Frontal cortex (tissue), 4 donors: ENCODE data around the gene RPL7A. TPM values are rescaled to one million over a fixed set of nuclear protein-coding genes. Genes with fewer than 3 reads are reported as not detected.
"Not testable (repeated sequence)": the region's sequence is repeated elsewhere in the genome, so short reads cannot be mapped to it uniquely, and the experiment has no call there.

Experiments
- DNase-seq, 2 donors: peaks; one replicate each; pipeline ENCODE4 v3.0.0; 2012; ENCODE audit warnings: low spot score in 2 of 2
- FAIRE-seq: peaks from 2 replicates; lab custom pipeline; 2012; peaks lifted over from hg19 to GRCh38; lab: Jason Lieb, UNC
- total RNA-seq: library from RNA; depleted of rRNA; stranded (reverse); fragments of >200 nt; gene quantifications from one replicate; pipeline ENCODE4 v1.2.3, GENCODE V29; 2014
- donor health status: control.
- donor health status: control.
- donor health status: control.

RPL7A gene
- total RNA-seq, 1 donor from 2014 or later: 1,196 TPM

- DNase-seq (no peak), FAIRE-seq (no peak)
Observed at GRCh38 chr9:133362359-133363044, 14.5 kb downstream of the RPL7A start.

- no peak for FAIRE-seq
- DNase-seq: no peak
Observed at GRCh38 chr9:133366435-133366834, 18.4 kb downstream of the RPL7A start.

DNA sequence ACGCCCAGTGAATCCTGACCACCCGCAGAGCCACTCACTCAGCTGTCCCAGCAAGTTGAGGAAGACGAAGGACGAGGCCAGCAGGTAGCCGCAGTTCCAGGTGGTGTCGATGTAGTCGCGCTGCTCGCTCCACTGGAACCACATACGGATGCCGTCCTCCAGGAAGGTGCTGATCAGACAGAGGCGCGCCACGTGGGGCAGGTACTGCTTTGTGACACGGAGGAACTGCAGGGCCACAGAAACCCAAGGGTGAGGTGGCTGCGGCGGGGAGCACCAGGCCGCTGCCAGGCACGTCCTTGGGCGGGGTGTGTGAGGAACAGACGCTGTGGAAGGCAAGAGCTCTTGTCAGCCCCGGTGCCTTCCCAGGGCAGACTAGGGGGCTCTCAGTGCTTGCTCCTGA is 19.2 kb downstream of the RPL7A start:
- FAIRE-seq (no peak), DNase-seq (no peak)

- FAIRE-seq (no peak), DNase-seq (no peak)
Observed at GRCh38 chr9:133367778-133368177, 19.8 kb downstream of the RPL7A start.

DNA sequence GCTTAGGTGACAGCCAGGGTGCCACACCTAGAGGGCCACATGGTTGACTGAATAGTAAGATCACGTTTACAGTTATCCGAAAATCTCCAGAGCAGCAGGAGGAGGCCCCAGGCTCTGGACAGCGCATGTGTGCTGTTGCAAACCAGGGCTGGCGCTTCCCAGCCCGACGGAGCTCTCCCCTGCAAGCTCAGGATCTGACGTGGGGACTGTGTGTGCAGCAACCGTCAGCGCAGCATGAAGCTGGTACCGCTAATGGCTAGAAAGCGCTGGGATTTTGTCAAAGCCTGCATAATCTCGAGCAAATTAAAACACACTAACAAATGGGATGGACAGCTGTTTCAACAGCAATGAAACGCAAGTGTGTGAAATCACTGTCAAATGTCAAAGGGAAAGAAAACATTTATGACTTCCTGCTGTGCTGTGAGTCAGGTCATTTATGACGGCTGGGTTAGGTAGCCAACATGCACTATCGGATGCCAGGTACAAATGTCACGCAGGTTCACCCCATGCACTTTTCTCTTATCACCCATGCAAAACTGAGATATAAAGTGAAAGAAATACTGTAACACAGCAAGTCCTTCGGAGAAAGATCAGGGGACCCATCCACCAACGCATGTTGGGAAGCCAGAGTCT is 20.3 kb downstream of the RPL7A start:
- DNase-seq: no peak
- no peak for FAIRE-seq

DNA sequence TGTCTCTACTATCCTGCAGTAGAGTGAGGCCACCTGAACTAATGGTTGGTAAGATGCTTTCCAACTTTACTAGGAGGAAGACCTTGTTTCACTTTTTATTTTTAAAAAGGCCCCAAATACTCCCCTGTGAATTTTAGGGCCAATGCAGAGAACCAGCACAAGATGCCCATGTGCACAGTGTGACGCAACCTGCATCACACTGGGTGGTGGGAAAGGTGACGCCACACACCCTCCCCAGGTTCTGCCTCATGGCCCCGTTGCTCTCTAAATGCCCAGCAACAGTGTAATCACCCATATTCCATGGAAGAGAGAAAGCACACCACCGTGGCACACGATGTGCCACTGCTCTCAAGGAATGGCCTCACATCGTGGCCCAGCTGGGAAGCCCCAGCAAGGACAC is 21.4 kb downstream of the RPL7A start:
- no peak for DNase-seq
- FAIRE-seq: no peak

DNA sequence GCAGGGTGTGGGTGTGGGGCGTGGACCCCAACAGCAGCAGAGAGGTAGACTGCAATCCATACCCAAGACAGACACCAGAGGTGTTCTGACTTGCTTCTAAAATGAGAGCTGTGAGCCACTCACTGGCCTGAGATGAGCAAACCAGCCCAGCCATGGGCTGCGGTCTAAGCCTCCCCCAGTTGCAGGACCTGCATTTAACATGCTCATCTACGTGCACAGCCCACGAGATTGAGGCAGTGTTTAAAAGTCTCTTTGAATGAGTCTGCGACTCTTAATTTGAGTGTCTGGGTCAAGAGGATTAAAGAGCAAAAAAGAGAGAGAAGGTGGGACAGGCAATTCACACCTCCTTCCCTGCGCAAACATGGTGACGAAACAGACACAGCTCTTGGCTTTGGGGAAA is 21.9 kb downstream of the RPL7A start:
- DNase-seq (no peak), FAIRE-seq (no peak)

DNA sequence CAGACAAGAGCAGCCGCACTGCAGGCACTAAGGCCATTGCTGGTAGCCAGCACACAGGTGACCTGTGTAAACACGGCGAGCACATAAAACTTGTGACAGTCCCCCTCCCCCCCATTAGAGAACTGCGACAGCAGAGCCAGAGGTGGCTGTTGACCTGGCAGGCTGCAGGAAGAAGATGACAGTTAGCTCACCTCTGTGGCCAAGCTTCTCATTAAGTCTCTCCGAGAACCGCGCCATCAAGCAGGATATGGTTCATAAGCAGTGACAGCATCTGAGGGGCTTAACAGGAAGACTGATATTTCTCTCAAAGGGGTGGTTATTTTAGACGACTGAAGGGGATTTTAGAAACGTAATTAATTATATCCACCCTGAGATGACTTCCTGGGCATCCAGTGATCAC is 22.7 kb downstream of the RPL7A start:
- DNase-seq (no peak), FAIRE-seq (no peak)

GRCh38 chr9:133371261-133371711 is 23.3 kb downstream of the RPL7A start:
- no peak for FAIRE-seq
- DNase-seq: no peak

GRCh38 chr9:133372144-133372543 is 24.1 kb downstream of the RPL7A start:
- no peak for FAIRE-seq
- no peak for DNase-seq

GRCh38 chr9:133374612-133375115 is 26.6 kb downstream of the RPL7A start:
- FAIRE-seq (no peak), DNase-seq (peak in 1 of 2 donors; percentile 39)

GRCh38 chr9:133375116-133375723 is 27.2 kb downstream of the RPL7A start:
- FAIRE-seq (no peak), DNase-seq (no peak)

DNA sequence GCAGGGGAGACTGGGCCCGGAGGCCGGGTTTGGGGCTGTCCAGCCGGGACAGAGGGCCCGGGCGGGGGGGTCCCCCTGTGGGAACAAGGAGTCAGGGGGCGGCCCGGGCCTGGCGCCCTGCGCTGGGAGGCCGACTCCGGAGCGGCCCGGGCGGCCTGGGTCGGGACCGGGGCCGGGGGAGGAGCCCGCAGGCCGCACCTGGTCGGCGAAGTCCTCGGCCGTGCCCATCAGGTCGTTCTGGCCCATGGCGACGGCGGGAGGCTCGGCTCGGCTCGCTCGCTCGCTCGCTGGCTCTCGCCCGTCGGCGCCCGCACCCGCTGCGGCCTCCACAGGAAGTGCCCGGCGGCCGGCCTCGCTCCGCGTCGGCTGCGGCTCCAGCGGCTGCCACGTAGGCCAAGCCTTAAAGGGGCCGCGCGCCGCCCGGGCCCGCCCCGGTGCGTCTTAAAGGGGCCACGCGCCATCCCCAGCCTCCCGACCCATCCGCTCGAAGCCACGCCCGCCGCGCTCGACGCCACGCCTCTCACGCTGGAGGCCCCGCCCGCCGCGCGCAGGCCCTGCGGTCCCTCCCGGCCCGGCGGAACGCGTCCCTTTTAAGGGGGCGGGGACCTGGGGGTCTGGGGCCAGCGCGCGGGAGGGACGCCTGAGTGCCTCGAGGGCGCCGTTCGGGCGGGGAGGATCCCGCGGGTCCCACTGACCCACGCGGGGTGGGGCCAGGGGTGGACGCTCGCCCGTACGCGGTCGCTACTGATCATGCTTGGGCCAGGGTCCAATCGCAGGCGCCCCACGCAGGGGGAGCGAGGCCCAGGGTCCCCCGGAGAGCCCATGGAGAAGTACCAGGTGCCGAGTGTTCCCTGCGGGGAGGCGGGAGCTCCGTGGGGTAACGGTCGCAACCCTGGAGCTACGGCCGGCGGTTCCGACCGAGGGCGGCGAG is 28.0 kb downstream of the RPL7A start, which contains the start of the genes STKLD1 and SURF4:
Gene STKLD1 (plus strand): TSS at position 643 of the 931 bp plus-strand sequence. CDS start 108 bp downstream, at position 751.
Gene SURF4 (minus strand): TSS at position 337 of the 931 bp plus-strand sequence. CDS start 91 bp downstream, at position 246.
- FAIRE-seq (no peak), DNase-seq (peak; percentile 100)

- not testable (repeated sequence) for DNase-seq, FAIRE-seq
Observed at GRCh38 chr9:133377280-133377679, 29.3 kb downstream of the RPL7A start.

DNA sequence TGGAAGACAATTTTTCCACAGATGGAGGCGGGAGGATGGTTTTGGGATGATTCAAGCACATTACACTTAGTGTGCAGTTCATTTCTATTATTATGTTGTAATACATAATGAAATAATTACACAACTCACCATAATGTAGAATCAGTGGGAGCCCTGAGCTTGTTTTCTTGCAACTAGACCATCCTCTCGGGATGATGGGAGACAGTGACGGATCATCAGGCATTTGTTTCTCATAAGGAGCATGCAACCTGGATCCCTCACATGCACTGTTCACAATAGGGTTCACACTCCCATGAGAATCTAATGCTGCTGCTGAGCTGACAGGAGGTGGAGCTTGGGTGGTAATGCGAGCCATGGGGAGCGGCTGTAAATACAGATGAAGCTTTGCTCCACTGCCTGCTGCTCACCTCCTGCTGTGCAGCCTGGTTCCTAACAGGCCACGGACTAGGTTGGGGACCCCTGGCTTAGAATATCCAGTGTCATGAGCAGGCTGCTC is 29.8 kb downstream of the RPL7A start:
- no peak for DNase-seq
- FAIRE-seq: no peak

DNA sequence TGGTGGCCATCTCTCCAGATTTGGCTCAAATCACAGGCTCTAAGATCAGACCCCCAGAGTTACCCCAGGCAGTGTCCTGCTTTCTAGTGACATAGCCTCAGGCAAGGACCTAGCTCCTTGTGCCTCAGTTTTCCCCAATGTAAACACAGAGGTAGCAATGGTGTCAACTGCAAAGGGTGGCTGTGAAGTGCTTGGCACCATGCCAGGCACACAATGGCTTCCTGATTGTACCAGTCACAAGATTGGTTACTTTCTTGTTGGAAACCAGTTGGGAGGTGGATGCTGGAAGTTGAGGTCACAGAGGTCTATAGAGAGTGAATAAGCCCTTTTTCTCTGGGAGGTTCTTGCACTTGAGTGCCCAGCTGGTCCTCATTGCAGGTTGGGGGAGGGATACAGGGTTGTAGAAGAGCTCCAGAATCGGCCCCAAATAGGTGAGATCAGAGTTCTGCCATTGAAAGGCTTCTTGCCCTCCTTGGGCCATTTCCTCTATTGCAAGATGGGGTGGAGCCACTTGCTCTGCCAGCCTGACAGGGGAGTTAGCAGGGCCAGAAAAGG is 30.5 kb downstream of the RPL7A start:
- DNase-seq (no peak), FAIRE-seq (no peak)

- no peak for FAIRE-seq
- DNase-seq: no peak
Observed at GRCh38 chr9:133379153-133380086, 31.4 kb downstream of the RPL7A start.

GRCh38 chr9:133380734-133381133 is 32.7 kb downstream of the RPL7A start:
- FAIRE-seq (no peak), DNase-seq (no peak)
